K562 treated with DMSO at 1 percent for 24 hours (cell line): ENCODE results near the gene ZNF226. TPM values are rescaled to one million over a fixed set of nuclear protein-coding genes. Genes with fewer than 3 reads are reported as not detected.

ENCODE experiments used
- total RNA-seq: library from RNA; unstranded; fragments of 300-600 nt; gene quantifications from 2 replicates; pipeline ENCODE4 v1.2.3, GENCODE V29; 2022; ENCODE audit warnings: low read depth; ENCODE audit not compliant: insufficient read depth

Gene ZNF226
- 8.8 and 10.9 TPM in 2 replicates for total RNA-seq

GRCh38 chr19:44164673-44165512 is at the start of gene ZNF226:
Gene ZNF226, plus strand, starts transcription at chr19:44165100. Its CDS starts 4,981 bp downstream, at chr19:44170081.

GRCh38 chr19:44141191-44142058 is 23.5 kb upstream of the ZNF226 start, which contains the start of gene ZNF234:
Gene ZNF234, plus strand, starts transcription at chr19:44141554. Its CDS starts 3,079 bp downstream, at chr19:44144633.

GRCh38 chr19:44212250-44212865 is 47.5 kb downstream of the ZNF226 start, which contains the start of gene ZNF227:
Gene ZNF227, plus strand, starts transcription at chr19:44212532. Its CDS starts 5,261 bp downstream, at chr19:44217793.

Other genes with a start within 250 kb of the ZNF226 start
- gene ZNF45, start 229.8 kb upstream of the ZNF226 start, total RNA-seq = 3.9 and 6.3 TPM in 2 replicates
- 0.38 and 0.61 TPM in 2 replicates for gene ZNF221, start 213.9 kb upstream of the ZNF226 start, total RNA-seq
- gene ZNF155, start 180.9 kb upstream of the ZNF226 start, total RNA-seq = 0.46 TPM in 1 of 2 replicates, not detected in the other
- 0.96 and 1.4 TPM in 2 replicates for gene ZNF230, start 162.1 kb upstream of the ZNF226 start, total RNA-seq
- gene ZNF222, start 139.7 kb upstream of the ZNF226 start, total RNA-seq = 2.1 and 3.5 TPM in 2 replicates
- 1.5 and 1.6 TPM in 2 replicates for gene ZNF223, start 113.1 kb upstream of the ZNF226 start, total RNA-seq
- gene ZNF284, start 92.9 kb upstream of the ZNF226 start, total RNA-seq = 0.27 TPM in 1 of 2 replicates, not detected in the other
- gene ZNF224, start 70.7 kb upstream of the ZNF226 start, total RNA-seq = 4.0 and 8.9 TPM in 2 replicates
- gene ZNF225, start 51.7 kb upstream of the ZNF226 start, total RNA-seq = 1.1 and 2.1 TPM in 2 replicates
- 0.76 and 1.4 TPM in 2 replicates for gene ZNF234, start 23.5 kb upstream of the ZNF226 start, total RNA-seq
- gene ZNF227, start 47.4 kb downstream of the ZNF226 start, total RNA-seq = 7.1 and 10.7 TPM in 2 replicates
- 0.71 and 1.4 TPM in 2 replicates for gene ZNF233, start 94.8 kb downstream of the ZNF226 start, total RNA-seq
- 0.91 and 1.1 TPM in 2 replicates for gene ZNF235, start 139.9 kb downstream of the ZNF226 start, total RNA-seq
- 0.37 and 0.43 TPM in 2 replicates for gene ZNF112, start 191.6 kb downstream of the ZNF226 start, total RNA-seq
- 0.29 and 0.46 TPM in 2 replicates for gene ZNF285, start 236.5 kb downstream of the ZNF226 start, total RNA-seq